22Rv1 (cell line): Measurements from ENCODE around the gene ATP6V1G3.
"Not testable (repeated sequence)": the region's sequence is repeated elsewhere in the genome, so short reads cannot be mapped to it uniquely, and the experiment has no call there.

Source experiments
- CTCF ChIP-seq: fragments of 450-650 bp; IDR thresholded peaks from 2 replicates; pipeline ENCODE4 v1.5.1; 2017; ENCODE audit warnings: mild to moderate bottlenecking
- ZFX ChIP-seq: fragments of 450-650 bp; IDR thresholded peaks from 2 replicates; pipeline ENCODE4 v1.6.1; 2017; ENCODE audit warnings: antibody characterized with exemption, borderline replicate concordance

DNA sequence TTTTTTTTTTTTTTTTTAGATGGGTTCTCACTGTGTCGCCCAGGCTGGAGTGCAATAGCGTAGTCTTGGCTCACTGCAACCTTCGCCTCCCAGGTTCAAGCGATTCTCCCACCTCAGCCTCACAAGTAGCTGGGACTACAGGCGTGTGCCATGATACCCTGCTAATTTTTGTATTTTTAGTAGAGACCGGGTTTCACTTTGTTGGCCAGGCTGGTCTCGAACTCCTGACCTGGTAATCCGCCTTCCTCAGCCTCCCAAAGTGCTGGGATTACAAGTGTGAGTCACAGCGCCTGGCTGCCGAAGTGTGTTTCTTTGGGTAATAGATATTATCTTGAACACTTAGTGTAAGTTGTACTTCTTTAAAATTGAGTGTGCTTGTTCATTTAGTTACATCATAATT, 16.4 kb downstream of the ATP6V1G3 start:
- not testable (repeated sequence) for TF ChIP-seq CTCF, ZFX
